HepG2 (cell line): ENCODE results near the gene TSEN54. TPM values are rescaled to one million over a fixed set of nuclear protein-coding genes. Genes with fewer than 3 reads are reported as not detected.

Experiments
- ATAC-seq: fragments of 200-7000 bp; cut with Tn5 transposase; 3 replicates; pipeline ENCODE4 v1.9.1; 2020; ENCODE audit warnings: mild to moderate bottlenecking, moderate library complexity
- BruUV-seq: library from RNA; stranded (reverse); fragments of 400-500 nt; replicated peaks from 2 replicates; lab custom pipeline; 2021; lab: Mats Ljungman, UMichigan
- CTCF ChIA-PET: fragments of 300-600 bp; formaldehyde crosslinking; extraction: SDS; loops from one replicate; lab custom pipeline; 2021; ENCODE audit warnings: low total read pairs, inconsistent platforms, low intra/inter-chr PET ratio; lab: Yijun Ruan, JAX
- POLR2A ChIA-PET: fragments of 350-600 bp; sonication (Branson Sonifier 250); formaldehyde crosslinking; loops from one replicate; lab custom pipeline; 2020; ENCODE audit warnings: antibody characterized with exemption, inconsistent platforms; lab: Yijun Ruan, JAX
- DNase-seq: peaks from one replicate; pipeline ENCODE4 v3.0.0-alpha.2; 2015; ENCODE audit warnings: low spot score
- FAIRE-seq: peaks from 3 replicates; lab custom pipeline; 2011; peaks lifted over from hg19 to GRCh38; lab: Jason Lieb, UNC
- H2AFZ ChIP-seq: one replicate; pipeline ENCODE4 v1.6.1; 2011; ENCODE audit warnings: low read length, inconsistent platforms
- H3K27ac ChIP-seq: fragments of 300-600 bp; 3 replicates; pipeline ENCODE4 v1.8.0; 2011; ENCODE audit warnings: mixed run types, mild to moderate bottlenecking, mixed read lengths, low read length, inconsistent platforms; ENCODE audit not compliant: insufficient read depth; ENCODE audit errors: extremely low read length
- H3K27me3 ChIP-seq, 2 experiments: fragments of 200-600 bp in 1 of 2; 2 replicates in 1 of 2; 3 replicates in 1 of 2; pipeline versions ENCODE4 v1.6.0 to v1.8.0; 2011; ENCODE audit warnings: low read length in 2 of 2, mild to moderate bottlenecking in 2 of 2, moderate library complexity in 2 of 2, inconsistent platforms in 1 of 2; ENCODE audit not compliant: insufficient read depth in 2 of 2, control insufficient read depth in 1 of 2
- H3K36me3 ChIP-seq, 2 experiments: fragments of 200-600 bp in 1 of 2; replicated peaks in 1 of 2; 2 replicates in 1 of 2; 3 replicates in 1 of 2; pipeline versions ENCODE4 v1.5.1 to v1.8.0; 2011; ENCODE audit warnings: low read length in 2 of 2, inconsistent platforms in 1 of 2; ENCODE audit not compliant: insufficient read depth in 2 of 2, control insufficient read depth in 1 of 2
- H3K4me1 ChIP-seq: 2 replicates; pipeline ENCODE4 v1.5.1; 2012; ENCODE audit warnings: low read length, inconsistent platforms; ENCODE audit not compliant: insufficient read depth
- H3K4me2 ChIP-seq: 2 replicates; pipeline ENCODE4 v1.6.0; 2011; ENCODE audit warnings: low read depth, low read length, inconsistent platforms
- H3K4me3 ChIP-seq, 3 experiments: fragments of 200-600 bp in 1 of 3; sonication (generic), shearing (Covaris generic) in 1 of 3; replicated peaks in 1 of 3; 2 replicates each; pipeline ENCODE4 v1.5.1; 2011 to 2016; ENCODE audit warnings: low read length in 3 of 3, inconsistent platforms in 2 of 3, low read depth in 2 of 3, mild to moderate bottlenecking in 2 of 3, control low read depth in 1 of 3, mixed read lengths in 1 of 3; ENCODE audit not compliant: insufficient read depth in 1 of 3
- H3K79me2 ChIP-seq: one replicate; pipeline ENCODE4 v1.6.1; 2011; ENCODE audit warnings: low read length, inconsistent platforms; ENCODE audit not compliant: insufficient read depth
- H3K9ac ChIP-seq: 2 replicates; pipeline ENCODE4 v1.6.0; 2011; ENCODE audit warnings: mild to moderate bottlenecking, low read depth, low read length, inconsistent platforms; ENCODE audit not compliant: insufficient read depth
- H3K9me3 ChIP-seq: 2 replicates; pipeline ENCODE4 v1.5.1; 2012; ENCODE audit warnings: mild to moderate bottlenecking, low read length
- H4K20me1 ChIP-seq: 2 replicates; pipeline ENCODE4 v1.6.0; 2011; ENCODE audit warnings: inconsistent platforms, mild to moderate bottlenecking, low read length, moderate library complexity; ENCODE audit not compliant: insufficient read depth
- IKZF1 ChIP-seq: fragments of 450-650 bp; IDR thresholded peaks from 2 replicates; pipeline ENCODE4 v1.7.1; 2016
- RAD21 ChIP-seq: fragments of 450-650 bp; formaldehyde crosslinking; IDR thresholded peaks from 2 replicates; pipeline ENCODE4 v1.5.0; 2020; ENCODE audit warnings: mild to moderate bottlenecking
- SNAPC2 ChIP-seq: sonication (generic); formaldehyde crosslinking; IDR thresholded peaks from 2 replicates; pipeline ENCODE4 v1.8.1; 2022; ENCODE audit warnings: mild to moderate bottlenecking, missing genetic modification reagents
- ZNF205 ChIP-seq: IDR thresholded peaks from 2 replicates; pipeline ENCODE4 v1.6.1; 2018; ENCODE audit warnings: missing biosample characterization, missing genetic modification reagents
- ZNF317 ChIP-seq: sonication (generic); formaldehyde crosslinking; IDR thresholded peaks from 2 replicates; pipeline ENCODE4 v1.5.0; 2020; ENCODE audit warnings: mild to moderate bottlenecking, missing genetic modification reagents
- ZNF543 ChIP-seq: sonication (generic); formaldehyde crosslinking; IDR thresholded peaks from 2 replicates; pipeline ENCODE4 v1.4.0; 2020; ENCODE audit warnings: mild to moderate bottlenecking, missing genetic modification reagents
- ZNF878 ChIP-seq: sonication (generic); formaldehyde crosslinking; IDR thresholded peaks from 2 replicates; pipeline ENCODE4 v1.8.1; 2023; ENCODE audit warnings: mild to moderate bottlenecking, missing genetic modification reagents, moderate library complexity
- WGBS: methylation state at CpG from one replicate; pipeline ENCODE4 v1.1.6; 2017; ENCODE audit warnings: low lambda C conversion rate; 5-methylcytosine and 5-hydroxymethylcytosine counted together
- in situ Hi-C: cut with HindIII; loops from 2 replicates; pipeline ENCODE4 v1.10.0; 2017; ENCODE audit warnings: low pct_unique_long_range_greater_than_20kb; ENCODE audit not compliant: extremely low pct_ligation_motif_present
- intact Hi-C: fragments of 100-400 bp; cut with micrococcal nuclease; formaldehyde crosslinking; loops from one replicate; pipeline ENCODE4 v1.10.0; 2022; ENCODE audit not compliant: unreplicated experiment
- polyA plus RNA-seq, 8 experiments: library from polyadenylated mRNA; depleted of rRNA in 3 of 8; stranded (reverse) in 7 of 8; unstranded in 1 of 8; fragments of >200 nt; fragmentation: Illumina TruSeq in 4 of 8; extraction: Trizol in 4 of 8; gene quantifications; 2 replicates each; pipeline versions ENCODE4 v1.2.1 to v1.2.3, GENCODE V29; 2011 to 2016; ENCODE audit warnings: low read depth in 4 of 8, missing spikeins in 1 of 8, mixed read lengths in 1 of 8; ENCODE audit not compliant: insufficient read depth in 1 of 8
- total RNA-seq, 5 experiments: library from RNA; depleted of rRNA; stranded (reverse); fragments of >200 nt; fragmentation: Illumina TruSeq; extraction: Trizol; gene quantifications; 2 replicates each; pipeline ENCODE4 v1.2.3, GENCODE V29; 2016; ENCODE audit warnings: low read depth in 1 of 5
- TF ChIP-seq, protein P1 (sequence below): IDR thresholded peaks from 2 replicates; pipeline ENCODE4 v1.6.1; 2012; ENCODE audit warnings: low read depth, low read length, improper control_type of control experiment
- TF ChIP-seq, protein P2 (sequence below): IDR thresholded peaks from 2 replicates; pipeline ENCODE4 v1.6.1; 2016
- TF ChIP-seq, protein P3 (sequence below): sonication (generic); formaldehyde crosslinking; IDR thresholded peaks from 2 replicates; pipeline ENCODE4 v1.5.0; 2020; ENCODE audit warnings: mild to moderate bottlenecking, missing genetic modification reagents

Gene TSEN54
- total and polyA plus RNA-seq, 2 of the 13 experiments (the other 11 are each of a cell fraction or from before 2014, with no cell fraction given): 62.9 to 63.3 TPM

DNA sequence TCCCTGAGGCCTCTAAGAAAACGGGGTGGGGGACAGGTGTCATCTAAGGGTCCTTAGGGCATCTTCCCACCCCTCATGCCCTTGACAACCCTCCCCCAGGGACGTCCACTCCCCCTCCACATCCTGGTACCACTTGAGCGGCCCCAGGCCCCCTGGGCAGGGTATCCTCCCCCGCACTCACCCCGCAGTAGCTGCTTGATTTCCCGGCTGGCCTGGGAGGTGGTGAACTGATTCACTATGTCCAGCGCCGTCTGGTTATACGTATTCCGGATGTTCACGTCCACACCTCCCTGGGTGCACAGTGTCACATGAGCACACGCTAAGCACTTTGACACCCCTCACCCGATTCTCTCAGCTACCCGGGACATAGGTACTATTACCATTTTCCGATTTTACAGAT lies 10.7 kb upstream of the TSEN54 start:
- H3K4me3 ChIP-seq: no peak overlapping the region
- H4K20me1 ChIP-seq: no peaks in the 10 kb centered on the region
- no peaks in the 10 kb centered on the region for H3K27me3 ChIP-seq
- in situ Hi-C loops (loop anchor here (5.0 kb wide), 1 partner anchor 78 kb away; no protein-coding TSS in a partner anchor), intact Hi-C loops (no loop called here)
- H3K27ac ChIP-seq: no peak overlapping the region
- peaks cover 38% of the 10 kb centered on the region for H3K4me1 ChIP-seq
- H3K9me3 ChIP-seq: no peaks in the 10 kb centered on the region
- CTCF ChIA-PET: interaction anchor here (2.7 kb wide), 1 partner anchor 10 kb away, joined by 22 read pairs; the partner anchor contains the start of genes CASKIN2 and TSEN54
- H2AFZ ChIP-seq: no peak overlapping the region
- FAIRE-seq (no peak), DNase-seq (no peak), ATAC-seq (no peak)
- 96% methylated on average over 15 of the region's 15 CpGs for WGBS
- H3K36me3 ChIP-seq: peaks cover 4 to 21% of the 10 kb centered on the region in 2 experiments
- TF ChIP-seq, protein P1, sequence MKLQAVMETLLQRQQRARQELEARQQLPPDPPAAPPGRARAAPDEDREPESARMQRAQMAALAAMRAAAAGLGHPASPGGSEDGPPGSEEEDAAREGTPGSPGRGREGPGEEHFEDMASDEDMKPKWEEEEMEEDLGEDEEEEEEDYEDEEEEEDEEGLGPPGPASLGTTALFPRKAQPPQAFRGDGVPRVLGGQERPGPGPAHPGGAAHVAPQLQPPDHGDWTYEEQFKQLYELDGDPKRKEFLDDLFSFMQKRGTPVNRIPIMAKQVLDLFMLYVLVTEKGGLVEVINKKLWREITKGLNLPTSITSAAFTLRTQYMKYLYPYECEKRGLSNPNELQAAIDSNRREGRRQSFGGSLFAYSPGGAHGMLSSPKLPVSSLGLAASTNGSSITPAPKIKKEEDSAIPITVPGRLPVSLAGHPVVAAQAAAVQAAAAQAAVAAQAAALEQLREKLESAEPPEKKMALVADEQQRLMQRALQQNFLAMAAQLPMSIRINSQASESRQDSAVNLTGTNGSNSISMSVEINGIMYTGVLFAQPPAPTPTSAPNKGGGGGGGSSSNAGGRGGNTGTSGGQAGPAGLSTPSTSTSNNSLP: no peak
- TF ChIP-seq RAD21 (CRISPR knock-in tag) (no peak), ZNF205 (no peak), SNAPC2 (CRISPR knock-in tag) (no peak), IKZF1 (no peak), ZNF317 (CRISPR knock-in tag) (no peak), ZNF543 (CRISPR knock-in tag) (no peak), ZNF878 (no peak)
- TF ChIP-seq, protein P2, sequence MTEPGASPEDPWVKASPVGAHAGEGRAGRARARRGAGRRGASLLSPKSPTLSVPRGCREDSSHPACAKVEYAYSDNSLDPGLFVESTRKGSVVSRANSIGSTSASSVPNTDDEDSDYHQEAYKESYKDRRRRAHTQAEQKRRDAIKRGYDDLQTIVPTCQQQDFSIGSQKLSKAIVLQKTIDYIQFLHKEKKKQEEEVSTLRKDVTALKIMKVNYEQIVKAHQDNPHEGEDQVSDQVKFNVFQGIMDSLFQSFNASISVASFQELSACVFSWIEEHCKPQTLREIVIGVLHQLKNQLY: no peak
- TF ChIP-seq, protein P3, sequence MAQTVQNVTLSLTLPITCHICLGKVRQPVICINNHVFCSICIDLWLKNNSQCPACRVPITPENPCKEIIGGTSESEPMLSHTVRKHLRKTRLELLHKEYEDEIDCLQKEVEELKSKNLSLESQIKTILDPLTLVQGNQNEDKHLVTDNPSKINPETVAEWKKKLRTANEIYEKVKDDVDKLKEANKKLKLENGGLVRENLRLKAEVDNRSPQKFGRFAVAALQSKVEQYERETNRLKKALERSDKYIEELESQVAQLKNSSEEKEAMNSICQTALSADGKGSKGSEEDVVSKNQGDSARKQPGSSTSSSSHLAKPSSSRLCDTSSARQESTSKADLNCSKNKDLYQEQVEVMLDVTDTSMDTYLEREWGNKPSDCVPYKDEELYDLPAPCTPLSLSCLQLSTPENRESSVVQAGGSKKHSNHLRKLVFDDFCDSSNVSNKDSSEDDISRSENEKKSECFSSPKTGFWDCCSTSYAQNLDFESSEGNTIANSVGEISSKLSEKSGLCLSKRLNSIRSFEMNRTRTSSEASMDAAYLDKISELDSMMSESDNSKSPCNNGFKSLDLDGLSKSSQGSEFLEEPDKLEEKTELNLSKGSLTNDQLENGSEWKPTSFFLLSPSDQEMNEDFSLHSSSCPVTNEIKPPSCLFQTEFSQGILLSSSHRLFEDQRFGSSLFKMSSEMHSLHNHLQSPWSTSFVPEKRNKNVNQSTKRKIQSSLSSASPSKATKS (CRISPR knock-in tag): no peak
- no peak overlapping the region for H3K4me2 ChIP-seq
- H3K9ac ChIP-seq: no peak overlapping the region
- no peaks in the 10 kb centered on the region for H3K79me2 ChIP-seq
- no TSS peak for BruUV-seq
- POLR2A ChIA-PET: interaction anchor here (1.3 kb wide), 1 partner anchor 11 kb away, joined by 3 read pairs; the partner anchor contains the start of gene TSEN54
